SU-DHL-6 (cell line): Measurements from ENCODE around the gene WNT8A.

Experiments used
- CTCF ChIP-seq: fragments of 200-600 bp; sonication (generic); IDR thresholded peaks from one replicate; pipeline ENCODE4 v1.5.1; 2017; ENCODE audit warnings: antibody characterized with exemption, mild to moderate bottlenecking, low read length, moderate library complexity; ENCODE audit not compliant: insufficient read depth, poor library complexity, severe bottlenecking
- EZH2phosphoT487 ChIP-seq: fragments of 200-600 bp; sonication (generic), shearing (Covaris generic); conservative IDR thresholded peaks from 2 replicates; pipeline ENCODE4 v1.6.1; 2018; ENCODE audit warnings: mild to moderate bottlenecking, antibody characterized with exemption, low read length, moderate library complexity, mixed read lengths

- TF ChIP-seq CTCF (no peak), EZH2phosphoT487 (no peak)
Measured at GRCh38 chr5:138078006-138078643, 5.7 kb upstream of the WNT8A start.
